HEK293 (cell line): ENCODE data around the gene ANKRD23.

Experiments used
- CTCF ChIA-PET: fragments of 350-600 bp; formaldehyde crosslinking; extraction: SDS; loops from one replicate; lab custom pipeline; 2021; ENCODE audit warnings: antibody characterized with exemption; lab: Yijun Ruan, JAX
- POLR2A ChIA-PET: fragments of 300-600 bp; formaldehyde crosslinking; extraction: SDS; loops from one replicate; lab custom pipeline; 2020; ENCODE audit warnings: antibody characterized with exemption, inconsistent platforms; lab: Yijun Ruan, JAX
- H3K27ac ChIP-seq: fragments of 200-500 bp; sonication (Bioruptor generic); 2 replicates; pipeline ENCODE4 v1.5.1; 2014; ENCODE audit warnings: low read depth, low read length, control low read depth, inconsistent platforms; ENCODE audit errors: extremely low read depth
- H3K36me3 ChIP-seq, 2 experiments: fragments of 200-500 bp in 1 of 2; sonication (Bioruptor generic) in 1 of 2; 1 replicate in 1 of 2; 2 replicates in 1 of 2; pipeline ENCODE4 v1.5.1; 2014 to 2017; ENCODE audit warnings: inconsistent platforms in 2 of 2, low read length in 2 of 2; ENCODE audit not compliant: control insufficient read depth in 2 of 2, insufficient read depth in 1 of 2
- H3K4me1 ChIP-seq: fragments of 200-500 bp; sonication (Bioruptor generic); 2 replicates; pipeline ENCODE4 v1.5.1; 2014; ENCODE audit warnings: mild to moderate bottlenecking, low read length, inconsistent platforms; ENCODE audit not compliant: control insufficient read depth, insufficient read depth
- H3K4me3 ChIP-seq: 2 replicates; pipeline ENCODE4 v1.5.1; 2011; ENCODE audit warnings: low read depth, mild to moderate bottlenecking, control low read depth, low read length, moderate library complexity
- H3K9me3 ChIP-seq: fragments of 200-500 bp; sonication (Bioruptor generic); 2 replicates; pipeline ENCODE4 v1.5.1; 2014; ENCODE audit warnings: low read depth, low read length, inconsistent platforms; ENCODE audit not compliant: control insufficient read depth, insufficient read depth
- GFI1B ChIP-seq: fragments of 450-650 bp; formaldehyde crosslinking; IDR thresholded peaks from 2 replicates; pipeline ENCODE4 v1.5.1; 2016; ENCODE audit warnings: missing biosample characterization, missing genetic modification characterization
- OSR2 ChIP-seq: fragments of 450-650 bp; formaldehyde crosslinking; IDR thresholded peaks from 2 replicates; pipeline ENCODE4 v1.5.1; 2016; ENCODE audit warnings: missing biosample characterization, missing genetic modification characterization
- PRDM2 ChIP-seq: fragments of 450-650 bp; formaldehyde crosslinking; IDR thresholded peaks from 2 replicates; pipeline ENCODE4 v1.5.1; 2016; ENCODE audit warnings: missing biosample characterization, missing genetic modification characterization, borderline replicate concordance
- SCRT2 ChIP-seq: fragments of 450-650 bp; formaldehyde crosslinking; IDR thresholded peaks from 2 replicates; pipeline ENCODE4 v1.5.1; 2016; ENCODE audit warnings: missing biosample characterization, missing genetic modification characterization
- TRIM28 ChIP-seq: IDR thresholded peaks from 2 replicates; pipeline ENCODE4 v1.6.1; 2011; ENCODE audit warnings: low read length, control low read depth, borderline replicate concordance
- ZBTB48 ChIP-seq: fragments of 450-650 bp; formaldehyde crosslinking; IDR thresholded peaks from 2 replicates; pipeline ENCODE4 v1.5.1; 2016; ENCODE audit warnings: missing biosample characterization, missing genetic modification characterization
- ZFP41 ChIP-seq: fragments of 450-650 bp; formaldehyde crosslinking; IDR thresholded peaks from 2 replicates; pipeline ENCODE4 v1.5.1; 2016; ENCODE audit warnings: missing biosample characterization, missing genetic modification characterization, borderline replicate concordance
- ZNF114 ChIP-seq: fragments of 450-650 bp; formaldehyde crosslinking; IDR thresholded peaks from 2 replicates; pipeline ENCODE4 v1.5.0; 2017; ENCODE audit warnings: missing biosample characterization, missing genetic modification characterization
- ZNF169 ChIP-seq: fragments of 450-650 bp; formaldehyde crosslinking; IDR thresholded peaks from 2 replicates; pipeline ENCODE4 v1.5.1; 2016; ENCODE audit warnings: missing biosample characterization, missing genetic modification characterization
- ZNF175 ChIP-seq: fragments of 450-650 bp; formaldehyde crosslinking; IDR thresholded peaks from 2 replicates; pipeline ENCODE4 v1.5.1; 2016; ENCODE audit warnings: missing biosample characterization, missing genetic modification characterization
- ZNF426 ChIP-seq: fragments of 450-650 bp; formaldehyde crosslinking; IDR thresholded peaks from 2 replicates; pipeline ENCODE4 v1.5.1; 2017; ENCODE audit warnings: missing biosample characterization, missing genetic modification characterization, mild to moderate bottlenecking, inconsistent platforms, moderate library complexity
- ZNF433 ChIP-seq: fragments of 450-650 bp; formaldehyde crosslinking; IDR thresholded peaks from 2 replicates; pipeline ENCODE4 v1.5.1; 2016; ENCODE audit warnings: missing biosample characterization, missing genetic modification characterization, low read depth
- ZNF596 ChIP-seq: fragments of 450-650 bp; IDR thresholded peaks from 2 replicates; pipeline ENCODE4 v1.5.0; 2018; ENCODE audit warnings: missing biosample characterization, mild to moderate bottlenecking, missing genetic modification characterization, moderate library complexity
- ZNF610 ChIP-seq: fragments of 450-650 bp; formaldehyde crosslinking; IDR thresholded peaks from 2 replicates; pipeline ENCODE4 v1.5.1; 2016; ENCODE audit warnings: missing biosample characterization, missing genetic modification characterization, borderline replicate concordance
- ZNF837 ChIP-seq: fragments of 450-650 bp; formaldehyde crosslinking; IDR thresholded peaks from 2 replicates; pipeline ENCODE4 v1.5.1; 2016; ENCODE audit warnings: missing biosample characterization, missing genetic modification characterization
- TF ChIP-seq, protein P1 (sequence below): fragments of 450-650 bp; formaldehyde crosslinking; IDR thresholded peaks from 2 replicates; pipeline ENCODE4 v1.5.1; 2016; ENCODE audit warnings: missing biosample characterization, missing genetic modification characterization, low read depth
- TF ChIP-seq, protein P2 (sequence below): fragments of 450-650 bp; formaldehyde crosslinking; IDR thresholded peaks from 2 replicates; pipeline ENCODE4 v1.5.1; 2016; ENCODE audit warnings: missing biosample characterization, missing genetic modification characterization, borderline replicate concordance

ANKRD23 gene

DNA sequence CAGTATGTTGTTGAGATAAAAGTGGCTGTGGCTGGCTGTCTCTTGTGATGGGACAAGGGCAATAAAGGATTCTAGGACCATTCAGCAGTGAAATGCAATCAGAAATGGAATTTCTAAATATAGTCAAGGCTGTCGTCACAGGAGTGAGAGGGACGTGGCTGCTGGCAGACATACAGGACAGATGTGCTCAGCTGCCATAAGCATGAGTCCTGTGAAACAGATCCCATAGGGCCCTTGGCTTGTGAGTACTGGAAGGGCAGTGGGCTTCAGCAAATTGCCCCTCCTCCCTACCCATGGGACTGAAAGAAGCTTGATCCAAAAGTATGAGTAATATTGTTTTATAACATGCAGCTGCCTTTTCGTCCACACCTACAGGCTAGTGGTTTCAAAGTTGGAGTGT is 31.9 kb downstream of the ANKRD23 start:
- ChIA-PET POLR2A (no interaction called here), CTCF (interaction anchor here (1.9 kb wide), 1 partner anchor 11 kb away, joined by 7 read pairs; no protein-coding TSS in a partner anchor)
- Histone ChIP-seq H3K9me3 (no peaks in the 10 kb centered on the region), H3K27ac (no peak overlapping the region), H3K36me3 (peaks cover 0 to 46% of the 10 kb centered on the region in 2 experiments; a peak in 2 of 3 replicates), H3K4me1 (no peaks in the 10 kb centered on the region; the same call in 1 of the 2 replicates), H3K4me3 (no peak overlapping the region)
- TF ChIP-seq ZNF169, result no peak
- TF ChIP-seq, protein P1, sequence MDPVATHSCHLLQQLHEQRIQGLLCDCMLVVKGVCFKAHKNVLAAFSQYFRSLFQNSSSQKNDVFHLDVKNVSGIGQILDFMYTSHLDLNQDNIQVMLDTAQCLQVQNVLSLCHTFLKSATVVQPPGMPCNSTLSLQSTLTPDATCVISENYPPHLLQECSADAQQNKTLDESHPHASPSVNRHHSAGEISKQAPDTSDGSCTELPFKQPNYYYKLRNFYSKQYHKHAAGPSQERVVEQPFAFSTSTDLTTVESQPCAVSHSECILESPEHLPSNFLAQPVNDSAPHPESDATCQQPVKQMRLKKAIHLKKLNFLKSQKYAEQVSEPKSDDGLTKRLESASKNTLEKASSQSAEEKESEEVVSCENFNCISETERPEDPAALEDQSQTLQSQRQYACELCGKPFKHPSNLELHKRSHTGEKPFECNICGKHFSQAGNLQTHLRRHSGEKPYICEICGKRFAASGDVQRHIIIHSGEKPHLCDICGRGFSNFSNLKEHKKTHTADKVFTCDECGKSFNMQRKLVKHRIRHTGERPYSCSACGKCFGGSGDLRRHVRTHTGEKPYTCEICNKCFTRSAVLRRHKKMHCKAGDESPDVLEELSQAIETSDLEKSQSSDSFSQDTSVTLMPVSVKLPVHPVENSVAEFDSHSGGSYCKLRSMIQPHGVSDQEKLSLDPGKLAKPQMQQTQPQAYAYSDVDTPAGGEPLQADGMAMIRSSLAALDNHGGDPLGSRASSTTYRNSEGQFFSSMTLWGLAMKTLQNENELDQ (tag by site-specific recombination), result no peak

- Histone ChIP-seq H3K27ac (no peak overlapping the region), H3K9me3 (no peaks in the 10 kb centered on the region), H3K36me3 (peaks cover 0 to 46% of the 10 kb centered on the region in 2 experiments; a peak in 2 of 3 replicates)
- POLR2A ChIA-PET, result interaction anchor here (0.6 kb wide), 1 partner anchor 530 kb away, joined by 3 read pairs; no protein-coding TSS in a partner anchor
- no peak for TF ChIP-seq ZNF433 (tag by site-specific recombination)
- TF ChIP-seq ZNF175 (tag by site-specific recombination), result no peak
- no peak for TF ChIP-seq ZBTB48 (tag by site-specific recombination)
- no peak for TF ChIP-seq ZNF837 (tag by site-specific recombination)
- no peak for TF ChIP-seq ZFP41 (tag by site-specific recombination)
- no peak for TF ChIP-seq GFI1B (tag by site-specific recombination)
- TF ChIP-seq ZNF426 (tag by site-specific recombination), result no peak
- no peak for TF ChIP-seq OSR2 (tag by site-specific recombination)
- TF ChIP-seq, all 188 proteins: peak for 0
- no peak overlapping the region for H3K4me3 ChIP-seq
- H3K4me1 ChIP-seq, result no peaks in the 10 kb centered on the region; the same call in 1 of the 2 replicates
- CTCF ChIA-PET, result no interaction called here
Observed at GRCh38 chr2:96810783-96811192, 33.0 kb downstream of the ANKRD23 start.

GRCh38 chr2:96809951-96810782 is 33.7 kb downstream of the ANKRD23 start:
- H3K4me3 ChIP-seq, result no peak overlapping the region
- no peak overlapping the region for H3K27ac ChIP-seq
- H3K36me3 ChIP-seq, result peaks cover 0 to 46% of the 10 kb centered on the region in 2 experiments; a peak in 2 of 3 replicates
- H3K4me1 ChIP-seq, result no peaks in the 10 kb centered on the region
- ChIA-PET CTCF (interaction anchor here (0.7 kb wide), 1 partner anchor 58 kb away, joined by 3 read pairs; no protein-coding TSS in a partner anchor), POLR2A (interaction anchor here (0.6 kb wide), 1 partner anchor 94 kb away, joined by 3 read pairs; no protein-coding TSS in a partner anchor)
- H3K9me3 ChIP-seq, result no peaks in the 10 kb centered on the region
- TF ChIP-seq ZNF114, result no peak
- no peak for TF ChIP-seq SCRT2
- no peak for TF ChIP-seq TRIM28
- TF ChIP-seq ZNF596, result no peak
- no peak for TF ChIP-seq PRDM2 (tag by site-specific recombination)
- TF ChIP-seq, protein P2, sequence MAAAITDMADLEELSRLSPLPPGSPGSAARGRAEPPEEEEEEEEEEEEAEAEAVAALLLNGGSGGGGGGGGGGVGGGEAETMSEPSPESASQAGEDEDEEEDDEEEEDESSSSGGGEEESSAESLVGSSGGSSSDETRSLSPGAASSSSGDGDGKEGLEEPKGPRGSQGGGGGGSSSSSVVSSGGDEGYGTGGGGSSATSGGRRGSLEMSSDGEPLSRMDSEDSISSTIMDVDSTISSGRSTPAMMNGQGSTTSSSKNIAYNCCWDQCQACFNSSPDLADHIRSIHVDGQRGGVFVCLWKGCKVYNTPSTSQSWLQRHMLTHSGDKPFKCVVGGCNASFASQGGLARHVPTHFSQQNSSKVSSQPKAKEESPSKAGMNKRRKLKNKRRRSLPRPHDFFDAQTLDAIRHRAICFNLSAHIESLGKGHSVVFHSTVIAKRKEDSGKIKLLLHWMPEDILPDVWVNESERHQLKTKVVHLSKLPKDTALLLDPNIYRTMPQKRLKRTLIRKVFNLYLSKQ (tag by site-specific recombination), result no peak
- TF ChIP-seq ZNF610 (tag by site-specific recombination), result no peak
- TF ChIP-seq, protein P1 (tag by site-specific recombination), result no peak
- TF ChIP-seq ZNF169, result no peak
